T follicular helper cell (primary cell): Measurements from ENCODE around the gene EPB41L2.

Experiments
- DNase-seq: peaks from one replicate; pipeline ENCODE4 v3.0.0-alpha.2; 2020; ENCODE audit warnings: low read depth

EPB41L2 gene

DNA sequence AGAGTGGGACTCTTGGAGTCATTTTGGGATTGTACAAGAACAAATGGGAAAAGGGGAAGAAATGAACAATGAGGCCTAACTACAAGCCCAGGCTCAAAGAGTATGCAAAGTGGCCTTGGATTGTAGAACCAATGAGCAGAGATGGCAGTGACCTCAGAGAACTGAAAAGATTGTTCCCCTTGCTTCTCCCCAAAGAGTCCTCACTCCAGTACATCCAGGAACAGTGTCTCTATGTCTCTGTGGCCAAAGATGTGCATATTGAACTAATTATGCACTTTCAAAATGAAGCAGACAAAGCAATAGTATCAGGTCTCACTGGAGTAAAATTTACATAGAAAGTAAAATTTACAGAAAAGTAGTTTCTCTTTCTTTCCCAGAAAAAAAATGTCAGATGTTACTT, 154.9 kb downstream of the EPB41L2 start:
- DNase-seq = no peak

DNA sequence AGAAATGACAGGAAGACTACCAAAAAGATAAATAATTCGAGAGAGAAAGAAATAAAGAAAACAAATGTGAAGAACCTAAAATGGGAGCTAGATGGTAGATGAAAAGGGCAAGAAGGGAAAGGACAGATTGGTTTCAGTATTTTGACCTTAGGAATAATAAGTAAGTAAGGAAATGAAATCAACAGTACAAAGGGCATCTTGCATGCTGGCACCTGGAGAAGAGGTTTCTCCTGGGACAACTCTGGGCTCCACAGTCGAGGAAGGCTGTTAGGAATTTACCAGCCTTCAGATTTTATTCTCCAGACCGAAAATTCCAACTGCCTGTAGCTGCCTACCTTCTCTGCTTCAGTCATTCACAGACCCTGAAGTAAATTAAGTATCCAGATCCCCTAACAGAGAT, 155.4 kb downstream of the EPB41L2 start:
- DNase-seq = no peak

DNA sequence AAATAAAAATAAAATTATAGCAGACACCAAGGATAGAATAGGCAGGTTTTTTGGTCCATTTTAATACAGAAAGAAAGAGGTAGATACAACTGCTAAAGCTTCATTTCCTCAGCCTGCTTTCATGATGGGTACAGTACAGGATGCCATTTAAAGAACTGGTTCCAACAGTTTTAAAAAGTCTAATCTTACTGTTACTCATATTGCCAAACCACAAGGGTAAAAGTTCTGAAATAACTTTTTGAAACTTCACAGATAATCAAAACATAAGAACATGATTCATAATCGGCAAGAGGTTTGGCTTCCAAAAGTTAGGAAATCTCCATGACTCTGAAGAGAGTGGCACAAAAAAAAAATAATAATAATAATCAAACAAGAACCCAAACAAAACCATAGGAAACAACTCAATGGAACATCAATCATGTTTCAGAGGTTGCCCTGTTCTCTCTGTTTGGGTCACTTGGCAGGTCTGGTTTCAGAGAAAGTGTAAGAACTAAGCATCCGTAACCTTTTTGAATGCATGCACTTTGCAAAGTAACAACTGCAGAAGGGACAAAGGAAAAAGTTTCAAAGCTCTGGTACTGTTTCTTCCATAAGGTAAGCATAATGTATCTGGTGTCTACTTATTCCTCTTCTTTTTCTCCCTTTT, 156.2 kb downstream of the EPB41L2 start:
- no peak for DNase-seq

DNA sequence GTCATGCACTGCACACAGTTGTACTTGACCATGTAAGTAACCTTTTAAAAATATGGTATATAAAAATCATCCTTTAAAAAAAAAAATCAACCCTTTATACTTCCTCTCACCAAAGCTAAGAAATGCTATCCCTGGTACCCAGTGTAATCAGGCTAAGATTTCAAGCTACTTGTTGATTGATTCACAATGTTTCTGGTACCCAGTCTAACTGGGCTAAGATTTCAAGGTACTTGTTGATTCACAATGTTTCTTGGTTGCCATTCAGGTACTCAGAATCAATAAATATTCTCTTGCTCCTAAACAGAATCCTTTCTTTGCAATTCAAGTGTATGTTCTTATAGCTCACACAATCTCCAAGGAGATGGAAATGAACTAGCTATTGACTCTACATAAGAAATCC, 159.4 kb downstream of the EPB41L2 start:
- no peak for DNase-seq

DNA sequence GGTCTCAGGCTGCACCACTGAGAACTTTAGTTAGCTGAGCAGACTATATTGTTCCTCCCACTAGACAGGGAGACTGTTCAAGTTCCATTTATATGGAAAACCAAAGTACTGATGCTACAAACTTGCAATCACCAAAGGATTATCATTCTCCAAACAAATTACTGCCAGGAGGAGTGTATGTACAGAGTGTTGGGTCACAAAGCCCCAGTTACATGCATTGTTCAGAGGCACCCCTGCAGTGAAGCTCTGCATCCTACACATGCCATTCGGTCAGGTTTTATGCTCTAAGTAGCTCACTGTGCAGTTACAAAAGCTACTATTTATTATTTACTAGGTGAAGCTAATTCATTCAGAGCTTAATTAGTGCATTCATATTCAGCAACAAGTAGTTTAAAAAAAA, 160.0 kb downstream of the EPB41L2 start:
- no peak for DNase-seq

DNA sequence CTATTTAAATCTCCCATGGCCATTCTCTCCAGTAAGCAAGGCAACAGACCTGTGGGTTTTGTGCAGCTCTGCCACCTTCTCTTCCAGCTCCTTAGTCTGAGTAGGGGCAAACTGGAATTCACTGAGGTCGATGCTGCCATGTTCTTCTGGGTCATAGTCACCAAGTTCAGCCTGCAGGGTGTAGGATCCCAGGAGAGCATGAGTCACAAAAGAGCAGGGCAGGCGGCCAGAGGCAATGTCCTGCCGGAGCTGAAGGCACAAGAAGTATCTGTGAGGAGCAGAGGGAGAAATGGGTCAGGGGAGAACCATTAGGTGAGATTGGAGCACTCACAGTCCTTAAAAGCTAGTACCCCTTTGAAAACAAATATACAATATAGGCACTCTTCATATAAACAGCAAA, 162.1 kb downstream of the EPB41L2 start:
- DNase-seq = no peak

DNA sequence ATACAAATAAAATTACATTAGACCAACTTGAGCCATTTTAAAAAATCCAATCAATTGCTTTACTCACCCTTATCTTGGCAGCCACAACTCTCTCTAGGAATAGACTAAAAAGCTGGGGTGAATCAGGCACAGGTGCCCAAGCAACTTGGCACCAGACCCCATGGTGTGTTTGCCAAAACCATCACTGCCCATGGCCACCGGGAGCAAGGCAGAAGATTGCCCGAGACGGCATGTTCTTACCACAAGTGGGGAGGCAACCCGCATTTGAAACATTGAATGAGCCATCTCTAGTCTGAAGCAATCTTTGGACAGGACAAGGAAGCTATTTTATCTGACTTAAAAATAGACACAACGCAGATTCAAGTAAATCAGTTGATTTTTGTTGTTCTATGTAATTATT, 166.8 kb downstream of the EPB41L2 start:
- DNase-seq = no peak

DNA sequence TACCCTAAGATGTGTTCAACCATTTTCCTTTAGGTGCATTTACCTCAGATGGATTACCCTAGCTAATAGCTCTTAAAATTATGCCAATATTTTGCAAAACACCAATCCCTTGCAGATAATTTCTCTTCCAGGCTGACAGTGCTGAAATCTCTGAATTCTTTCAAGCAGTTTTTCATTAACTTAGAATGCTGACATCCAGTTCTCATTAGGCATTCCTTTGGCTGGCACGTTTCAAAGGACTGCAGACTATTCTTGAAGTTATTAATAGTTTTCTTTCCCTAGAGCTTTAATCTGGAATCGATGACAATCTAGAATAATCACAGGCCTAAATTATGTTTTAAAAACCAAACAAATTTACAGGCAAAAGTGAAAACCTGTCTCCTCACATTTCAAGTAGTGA, 167.5 kb downstream of the EPB41L2 start:
- no peak for DNase-seq

DNA sequence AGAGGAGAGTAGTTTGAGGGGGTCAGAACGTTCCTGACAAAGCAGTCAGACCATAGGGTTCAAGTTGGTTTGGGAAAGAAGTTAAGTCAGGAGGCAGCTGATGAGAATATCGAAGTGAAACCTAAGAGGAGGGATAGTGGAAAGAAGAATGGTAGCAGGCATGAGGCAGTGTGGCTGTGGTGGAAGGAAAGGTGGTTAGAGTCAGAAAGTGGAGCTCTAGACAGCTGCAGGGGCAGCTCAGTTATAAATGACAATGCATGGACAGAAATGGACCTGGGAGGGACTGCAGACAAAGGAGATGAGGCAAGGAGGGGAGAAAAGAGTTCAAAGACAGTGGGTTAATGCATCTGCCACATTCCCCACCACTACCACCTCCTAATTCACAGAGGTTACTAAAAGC, 169.3 kb downstream of the EPB41L2 start:
- DNase-seq = no peak

DNA sequence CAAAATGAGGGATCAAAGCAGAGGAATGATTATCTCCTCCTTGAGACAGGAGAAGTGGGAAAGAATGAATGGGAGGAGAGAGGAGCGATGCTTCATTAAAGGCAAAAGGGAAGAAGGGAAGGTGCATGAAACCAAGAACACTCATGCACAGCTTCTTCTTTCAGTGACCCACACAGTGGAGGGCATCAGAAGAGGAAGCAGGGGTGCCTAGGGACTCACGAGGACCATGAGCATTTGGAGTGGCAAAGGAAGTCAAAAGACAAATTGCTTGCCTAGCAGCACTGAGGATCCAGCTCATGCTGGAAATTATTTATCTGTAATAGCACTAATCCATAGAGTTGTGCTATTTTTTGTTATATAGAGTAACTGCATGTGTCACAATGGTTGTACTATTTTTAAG, 169.8 kb downstream of the EPB41L2 start:
- no peak for DNase-seq

DNA sequence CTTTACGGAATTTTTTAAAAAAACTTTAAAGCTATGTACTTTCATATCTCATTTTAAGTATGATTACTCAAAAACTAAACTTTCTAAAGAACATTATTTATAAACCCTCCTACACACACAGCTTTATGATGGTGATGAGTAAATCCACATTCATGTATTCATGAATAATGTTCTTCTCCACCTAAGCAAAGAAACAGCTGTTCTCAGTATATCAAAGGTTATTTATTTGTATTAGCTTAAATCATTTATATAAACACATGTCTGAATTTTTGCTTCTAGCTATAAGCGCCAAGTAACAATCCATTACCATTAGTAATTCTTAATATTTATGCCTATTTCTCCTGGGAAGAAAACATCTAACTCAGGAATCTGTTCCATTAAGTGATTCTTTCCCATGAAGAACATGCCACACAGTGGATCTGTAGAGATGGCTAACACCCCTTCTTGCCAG, 172.5 kb downstream of the EPB41L2 start:
- no peak for DNase-seq

DNA sequence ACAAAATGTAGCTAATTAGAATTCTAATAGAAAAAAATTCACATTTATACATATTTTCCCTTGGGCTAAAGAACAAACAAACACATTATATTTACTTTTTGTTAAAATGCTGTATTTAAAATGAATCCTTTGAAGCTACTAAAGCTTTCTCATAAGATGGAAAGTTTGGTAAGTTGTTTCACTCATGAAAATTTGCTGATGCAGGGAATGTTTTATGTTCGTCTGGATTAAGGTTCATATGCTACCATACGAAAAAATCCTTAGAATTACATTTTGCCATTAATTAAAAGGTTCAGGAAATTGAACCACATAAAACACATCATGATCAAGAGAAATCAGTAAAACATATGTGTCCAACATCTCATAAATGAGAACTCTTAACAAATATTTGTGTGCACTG, 173.6 kb downstream of the EPB41L2 start:
- no peak for DNase-seq

DNA sequence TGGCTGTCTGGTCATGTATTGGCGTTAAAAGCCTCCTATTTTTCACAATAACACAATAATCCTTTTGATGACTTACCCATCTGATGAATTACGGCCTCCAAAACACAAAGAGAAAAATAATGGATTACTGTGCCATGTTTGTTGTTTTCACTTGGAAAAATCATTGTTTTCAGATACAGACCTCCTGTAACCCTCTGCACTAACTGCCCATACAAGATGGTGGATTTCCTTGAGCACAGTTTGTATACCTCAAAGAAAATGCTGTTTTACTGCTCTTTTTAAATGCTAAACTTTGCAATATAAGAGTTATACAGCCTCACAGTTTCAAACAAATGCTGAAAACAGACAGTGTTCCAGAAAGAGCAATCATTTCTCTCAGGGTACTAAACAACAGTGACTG, 174.8 kb downstream of the EPB41L2 start:
- DNase-seq = no peak

DNA sequence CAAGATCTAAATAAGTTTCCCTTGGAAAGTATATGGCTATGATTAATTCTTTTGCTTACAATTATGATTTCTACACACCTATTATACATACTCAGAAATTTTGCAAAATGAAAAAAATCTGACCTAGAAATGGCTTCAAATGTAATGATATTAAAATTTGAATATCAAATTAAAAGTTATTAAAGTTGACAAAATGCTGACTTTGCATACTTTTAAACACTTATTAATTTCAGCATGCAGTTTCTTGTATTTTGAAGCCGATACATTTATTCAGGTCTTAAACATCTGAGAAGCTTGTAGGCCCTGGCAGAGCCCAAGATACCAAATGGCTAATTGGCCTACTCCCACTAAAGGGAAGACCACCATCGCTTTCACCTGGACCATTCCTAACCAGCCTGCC, 176.1 kb downstream of the EPB41L2 start:
- DNase-seq = no peak

DNA sequence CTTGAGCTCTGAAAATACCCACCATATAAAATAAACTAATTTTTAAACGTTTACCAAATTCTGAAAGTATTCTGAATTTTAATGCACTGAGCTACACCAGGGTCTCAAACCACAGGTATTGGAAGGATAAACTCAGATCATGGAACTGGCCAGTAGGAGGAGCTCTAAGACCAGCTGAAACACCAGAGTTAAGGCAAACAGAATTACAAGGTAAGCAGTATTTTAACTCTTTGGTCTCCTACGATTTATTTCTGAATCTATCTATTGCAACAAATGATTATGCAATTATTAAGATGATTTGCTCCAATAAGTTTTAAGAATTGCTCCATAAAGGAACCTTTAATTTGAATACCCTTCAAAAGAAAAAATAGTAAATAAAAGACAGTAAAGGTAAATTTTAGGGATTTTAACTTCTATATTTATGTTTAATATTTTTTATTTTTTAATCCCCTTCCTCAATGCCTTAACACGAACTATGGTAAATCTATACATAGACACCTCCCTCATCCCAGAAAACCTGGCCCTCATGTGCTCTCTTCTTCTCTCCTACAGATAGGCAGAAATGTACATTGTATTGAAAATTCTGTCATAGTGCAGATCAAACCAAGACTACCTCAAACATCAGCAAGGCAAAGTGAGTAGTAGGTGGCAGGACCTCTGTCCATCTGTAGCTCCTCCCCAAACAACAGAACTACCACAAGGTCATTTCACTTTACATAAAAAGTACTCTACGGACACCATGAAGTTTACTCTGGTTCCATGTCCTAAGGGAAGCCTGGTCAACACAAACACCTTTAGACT, 177.5 kb downstream of the EPB41L2 start:
- peak; percentile 68 for DNase-seq

DNA sequence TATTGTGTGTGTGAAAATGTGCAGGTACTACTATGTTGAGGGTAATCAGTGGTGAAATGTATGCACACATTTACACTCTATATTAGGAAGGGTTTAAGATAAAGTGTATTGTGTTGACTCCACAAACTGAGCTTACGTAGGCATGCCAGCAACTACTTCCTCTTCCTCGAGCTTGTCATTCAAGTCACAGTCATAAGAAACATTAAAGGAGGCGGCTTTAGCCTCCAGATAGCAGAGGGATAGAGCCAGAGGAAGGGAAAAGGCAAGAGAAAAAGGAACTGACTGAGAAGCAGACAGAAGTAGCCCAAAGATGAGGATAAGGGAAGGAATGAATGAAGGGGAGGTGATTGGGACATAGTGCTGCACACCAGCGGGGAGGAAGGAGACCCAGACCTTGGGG, 180.7 kb downstream of the EPB41L2 start:
- DNase-seq = no peak

DNA sequence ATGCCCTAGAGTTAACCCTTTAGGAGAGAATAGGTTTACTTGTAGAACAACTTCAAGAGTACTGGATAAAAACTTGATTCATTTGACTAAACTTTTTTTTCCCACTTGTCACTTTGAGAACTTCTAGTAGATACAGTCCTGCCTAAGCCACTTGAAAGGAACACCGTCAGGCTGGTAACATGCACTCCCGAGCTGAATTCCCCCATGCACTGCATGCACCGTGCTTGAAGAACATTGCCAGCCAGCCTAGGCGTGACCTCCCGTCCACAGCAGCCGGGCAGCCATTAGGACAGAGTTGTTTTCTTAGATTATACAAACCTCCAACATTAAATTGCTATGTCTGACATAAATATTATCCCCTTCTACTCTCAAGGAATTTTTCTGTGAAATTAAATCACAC, 183.2 kb downstream of the EPB41L2 start:
- no peak for DNase-seq

DNA sequence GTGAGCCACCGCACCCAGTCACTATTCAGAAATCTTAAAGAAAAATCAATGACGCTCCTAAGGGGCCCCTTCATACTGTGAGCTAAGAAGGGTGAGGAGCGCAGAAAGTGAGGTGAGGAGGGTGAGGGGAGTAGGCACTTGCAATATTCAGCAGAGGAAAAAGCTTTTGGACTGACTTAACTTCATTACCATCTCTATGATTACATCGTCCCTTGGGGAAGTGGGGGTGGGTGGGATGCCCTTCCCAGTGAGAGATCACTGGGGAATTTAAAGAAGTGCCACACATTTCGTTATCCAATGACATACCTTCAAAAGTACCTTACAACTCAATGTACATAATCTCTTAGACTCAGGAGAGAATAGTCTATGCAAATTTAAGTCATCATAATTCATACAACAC, 189.3 kb downstream of the EPB41L2 start:
- no peak for DNase-seq

DNA sequence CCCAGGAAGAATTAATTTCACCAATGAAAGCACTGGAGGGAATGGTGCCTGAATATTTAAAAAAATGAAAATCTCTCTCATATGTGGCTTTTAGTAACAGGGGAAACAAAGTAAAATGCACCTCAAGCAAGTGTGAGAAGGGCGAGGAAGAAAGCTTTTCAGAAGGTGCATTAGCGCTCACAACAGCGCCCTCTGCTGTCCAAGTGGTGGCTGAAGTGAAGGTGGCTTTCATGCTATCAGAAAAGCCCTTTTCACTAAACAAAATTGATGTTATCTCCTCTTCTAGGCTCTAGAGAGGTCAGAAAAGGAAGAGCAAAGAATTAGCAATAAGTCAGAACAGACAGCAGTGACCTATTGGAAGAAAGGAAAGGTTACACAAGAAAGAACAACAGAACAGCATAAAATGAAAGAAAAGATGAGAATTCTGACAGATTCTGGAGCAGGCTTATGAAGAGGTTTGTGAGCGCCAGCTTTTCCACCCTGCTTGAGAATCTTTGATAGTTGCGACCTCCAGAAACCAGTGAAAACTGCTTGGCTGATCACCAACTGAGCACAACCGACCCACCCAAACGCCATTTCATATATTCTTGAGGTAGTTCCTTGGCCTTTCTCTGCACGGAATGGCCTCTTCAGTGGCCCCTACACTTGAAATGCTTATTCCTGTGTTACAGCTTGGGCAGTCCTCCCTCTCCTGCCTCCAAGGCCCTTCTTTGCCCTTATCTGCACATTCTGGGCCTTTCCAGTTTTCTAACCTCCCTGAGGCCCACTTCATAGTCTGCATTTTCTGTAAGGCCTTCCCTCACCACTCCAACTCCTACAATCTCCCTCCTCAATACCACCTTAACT, 190.6 kb downstream of the EPB41L2 start:
- DNase-seq = peak; percentile 51

DNA sequence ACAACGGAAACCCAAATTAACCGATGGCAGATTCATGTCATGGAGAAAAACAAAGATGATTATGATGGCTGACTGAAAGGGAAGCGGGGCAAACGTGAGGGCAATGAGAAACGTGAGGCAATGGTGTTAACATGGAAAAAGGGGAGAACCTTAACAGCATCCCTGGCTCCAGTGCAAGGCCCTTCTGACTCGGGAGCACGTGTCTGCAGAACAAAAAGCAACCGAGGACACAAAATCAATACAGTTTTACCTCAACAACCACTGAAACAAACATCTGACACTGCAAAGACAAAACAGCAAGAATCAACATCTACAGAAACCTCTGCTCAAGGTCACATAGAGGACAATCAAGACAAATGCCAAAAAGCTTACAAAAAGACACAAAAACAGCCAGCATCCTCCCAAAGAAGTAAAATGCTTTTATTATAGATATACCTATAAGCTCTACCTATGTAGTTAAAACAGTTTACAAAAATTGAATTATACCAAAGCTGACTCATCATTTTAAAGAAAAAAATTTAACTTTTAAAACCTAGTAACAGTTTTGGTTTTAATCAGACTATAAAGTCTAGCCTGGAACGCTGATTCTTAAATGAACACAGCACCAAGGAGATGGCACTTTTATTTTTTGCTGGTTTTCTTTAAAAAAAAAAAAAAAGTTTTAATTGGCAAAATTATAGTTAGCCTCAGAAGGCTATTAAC, 192.7 kb downstream of the EPB41L2 start:
- no peak for DNase-seq

DNA sequence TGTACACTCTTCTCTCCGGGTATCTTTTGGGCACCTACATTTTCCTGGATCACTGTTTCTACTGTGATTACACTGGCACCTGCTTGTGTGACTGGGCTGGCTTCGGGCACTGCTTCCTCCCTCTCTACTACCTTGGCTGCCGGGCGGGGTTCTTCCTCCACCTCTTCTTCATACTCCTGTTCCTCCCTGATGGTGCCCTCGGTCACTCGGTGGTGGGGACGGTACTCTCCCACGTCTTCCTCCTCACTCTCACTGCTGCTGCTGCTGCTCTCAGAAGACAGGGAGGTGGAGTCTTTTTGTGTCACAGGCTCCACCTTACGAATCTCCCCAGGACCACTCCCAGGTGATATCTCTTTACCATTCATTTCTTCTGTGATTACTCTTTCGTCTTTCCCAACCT, 193.4 kb downstream of the EPB41L2 start:
- no peak for DNase-seq

DNA sequence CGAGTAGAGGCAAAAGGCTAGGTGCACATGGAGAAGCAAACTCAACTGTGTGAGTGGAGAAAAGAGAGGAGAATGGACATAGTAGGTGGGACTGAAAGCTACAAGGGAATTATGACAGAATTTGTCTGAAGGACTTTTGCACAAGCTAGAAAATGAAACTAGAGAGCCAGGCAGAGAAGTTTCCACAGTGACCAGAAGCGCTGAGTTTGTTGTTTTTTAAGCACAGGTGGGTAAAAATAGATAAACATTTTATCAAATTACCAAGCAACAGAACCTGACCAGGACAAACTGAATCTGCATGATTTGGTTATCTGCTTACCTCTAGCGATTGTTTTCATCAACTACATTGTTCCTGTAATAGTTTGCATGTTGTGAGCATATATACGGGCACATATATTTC, 197.3 kb downstream of the EPB41L2 start:
- no peak for DNase-seq
